ENCODE measurements around the gene CDHR2.

The CDHR2 gene

DNA sequence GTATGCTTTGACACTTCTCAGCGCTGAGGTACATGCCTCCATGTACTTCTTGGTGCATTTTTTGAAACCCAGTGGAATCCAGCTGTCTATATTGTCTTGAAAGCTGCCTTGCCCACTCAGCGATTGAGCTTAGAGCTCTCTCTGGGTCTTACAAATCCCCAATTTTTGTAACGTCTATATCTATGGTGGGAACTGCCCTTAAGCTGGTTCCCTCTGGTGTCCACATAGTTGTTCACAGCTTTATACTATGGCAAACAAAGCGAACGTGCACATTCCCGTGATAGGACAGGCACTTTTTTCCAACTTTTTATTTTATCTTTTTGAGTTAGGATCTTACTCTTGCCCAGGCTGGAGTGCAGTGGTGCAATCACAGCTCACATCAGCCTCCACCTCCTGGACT lies 20.9 kb downstream of the CDHR2 start:
- no peak for DNase-seq (ENCODE audit: low spot score)

GRCh38 chr5:176573564-176574296 lies 24.6 kb downstream of the CDHR2 start:
- TF ChIP-seq, protein P1, sequence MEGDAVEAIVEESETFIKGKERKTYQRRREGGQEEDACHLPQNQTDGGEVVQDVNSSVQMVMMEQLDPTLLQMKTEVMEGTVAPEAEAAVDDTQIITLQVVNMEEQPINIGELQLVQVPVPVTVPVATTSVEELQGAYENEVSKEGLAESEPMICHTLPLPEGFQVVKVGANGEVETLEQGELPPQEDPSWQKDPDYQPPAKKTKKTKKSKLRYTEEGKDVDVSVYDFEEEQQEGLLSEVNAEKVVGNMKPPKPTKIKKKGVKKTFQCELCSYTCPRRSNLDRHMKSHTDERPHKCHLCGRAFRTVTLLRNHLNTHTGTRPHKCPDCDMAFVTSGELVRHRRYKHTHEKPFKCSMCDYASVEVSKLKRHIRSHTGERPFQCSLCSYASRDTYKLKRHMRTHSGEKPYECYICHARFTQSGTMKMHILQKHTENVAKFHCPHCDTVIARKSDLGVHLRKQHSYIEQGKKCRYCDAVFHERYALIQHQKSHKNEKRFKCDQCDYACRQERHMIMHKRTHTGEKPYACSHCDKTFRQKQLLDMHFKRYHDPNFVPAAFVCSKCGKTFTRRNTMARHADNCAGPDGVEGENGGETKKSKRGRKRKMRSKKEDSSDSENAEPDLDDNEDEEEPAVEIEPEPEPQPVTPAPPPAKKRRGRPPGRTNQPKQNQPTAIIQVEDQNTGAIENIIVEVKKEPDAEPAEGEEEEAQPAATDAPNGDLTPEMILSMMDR (IDR thresholded peaks at IDR 0.05; ENCODE audit: extremely low read depth, missing control alignments), result peak; percentile 48
- peak; percentile 91 for DNase-seq (ENCODE audit: low spot score)

More for the DNA sequence above, 20.9 kb downstream of the CDHR2 start:
- TF ChIP-seq, protein P1 (IDR thresholded peaks at IDR 0.05; ENCODE audit: extremely low read depth, missing control alignments), result no peak

DNA sequence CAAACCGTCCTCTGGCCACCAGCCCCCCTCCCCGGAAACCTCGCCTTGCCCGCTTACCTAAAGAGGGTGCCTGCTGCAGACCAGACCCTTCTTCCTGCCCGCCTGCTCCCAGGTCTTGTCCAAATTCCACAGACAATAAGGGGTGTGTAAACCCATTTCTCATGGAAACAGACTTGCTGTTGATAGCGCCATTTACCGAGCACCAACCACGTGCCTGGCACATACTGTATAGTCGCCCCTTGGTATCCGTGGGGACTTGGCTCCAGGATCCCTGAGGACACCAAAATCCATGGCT lies 25.1 kb downstream of the CDHR2 start:
- TF ChIP-seq, protein P1 (IDR thresholded peaks at IDR 0.05; ENCODE audit: extremely low read depth, missing control alignments), result no peak
- no peak for DNase-seq (ENCODE audit: low spot score)

GRCh38 chr5:176575066-176575465 lies 25.9 kb downstream of the CDHR2 start:
- no peak for DNase-seq (ENCODE audit: low spot score)
- TF ChIP-seq, protein P1 (IDR thresholded peaks at IDR 0.05; ENCODE audit: extremely low read depth, missing control alignments), result no peak

- TF ChIP-seq, protein P1 (IDR thresholded peaks at IDR 0.05; ENCODE audit: extremely low read depth, missing control alignments), result no peak
- DNase-seq (ENCODE audit: low spot score), result no peak
Measured at GRCh38 chr5:176575488-176576422, 26.6 kb downstream of the CDHR2 start.

GRCh38 chr5:176577312-176578176 lies 28.4 kb downstream of the CDHR2 start:
- TF ChIP-seq, protein P1 (IDR thresholded peaks at IDR 0.05; ENCODE audit: extremely low read depth, missing control alignments), result no peak
- DNase-seq (ENCODE audit: low spot score), result no peak
